HG03378 (cell line): Measurements from ENCODE around the gene IER3.

Experiments used
- ATAC-seq: cut with Tn5 transposase; IDR thresholded peaks from one replicate; pipeline ENCODE4 v1.9.1; 2021; ENCODE audit warnings: mild to moderate bottlenecking, moderate library complexity; ENCODE audit not compliant: unreplicated experiment

IER3 gene, protein sequence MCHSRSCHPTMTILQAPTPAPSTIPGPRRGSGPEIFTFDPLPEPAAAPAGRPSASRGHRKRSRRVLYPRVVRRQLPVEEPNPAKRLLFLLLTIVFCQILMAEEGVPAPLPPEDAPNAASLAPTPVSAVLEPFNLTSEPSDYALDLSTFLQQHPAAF

DNA sequence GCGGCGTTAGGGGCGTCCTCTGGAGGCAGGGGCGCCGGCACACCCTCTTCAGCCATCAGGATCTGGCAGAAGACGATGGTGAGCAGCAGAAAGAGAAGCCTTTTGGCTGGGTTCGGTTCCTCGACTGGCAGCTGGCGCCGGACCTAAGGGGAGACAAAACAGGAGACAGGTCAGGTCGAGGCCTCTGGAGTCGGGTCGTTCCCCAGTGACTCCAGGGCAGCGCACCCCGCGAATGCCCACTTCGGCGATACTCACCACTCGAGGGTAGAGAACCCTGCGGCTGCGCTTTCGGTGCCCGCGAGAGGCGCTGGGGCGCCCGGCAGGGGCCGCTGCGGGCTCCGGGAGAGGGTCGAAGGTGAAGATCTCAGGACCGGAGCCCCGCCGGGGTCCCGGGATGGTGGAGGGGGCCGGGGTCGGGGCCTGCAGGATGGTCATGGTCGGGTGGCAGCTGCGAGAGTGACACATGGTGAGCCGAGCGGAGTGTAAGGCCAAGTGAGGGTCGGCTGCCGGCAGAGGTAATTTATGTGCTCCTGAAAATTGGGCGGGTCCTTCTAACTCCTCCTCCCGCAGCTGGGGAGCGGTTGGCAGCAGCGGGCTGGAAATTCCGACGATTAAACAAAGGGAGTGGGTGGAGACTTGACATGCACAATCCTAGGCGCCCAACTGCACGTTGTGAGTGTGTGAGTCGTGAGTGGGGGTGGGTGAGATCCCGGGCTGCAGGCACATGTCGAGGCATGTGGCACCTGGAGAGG, at the start of gene IER3:
Gene IER3 (minus strand): TSS at position 494 of the 752 bp plus-strand sequence. CDS start 29 bp downstream, at position 465.
- ATAC-seq, result no peak

DNA sequence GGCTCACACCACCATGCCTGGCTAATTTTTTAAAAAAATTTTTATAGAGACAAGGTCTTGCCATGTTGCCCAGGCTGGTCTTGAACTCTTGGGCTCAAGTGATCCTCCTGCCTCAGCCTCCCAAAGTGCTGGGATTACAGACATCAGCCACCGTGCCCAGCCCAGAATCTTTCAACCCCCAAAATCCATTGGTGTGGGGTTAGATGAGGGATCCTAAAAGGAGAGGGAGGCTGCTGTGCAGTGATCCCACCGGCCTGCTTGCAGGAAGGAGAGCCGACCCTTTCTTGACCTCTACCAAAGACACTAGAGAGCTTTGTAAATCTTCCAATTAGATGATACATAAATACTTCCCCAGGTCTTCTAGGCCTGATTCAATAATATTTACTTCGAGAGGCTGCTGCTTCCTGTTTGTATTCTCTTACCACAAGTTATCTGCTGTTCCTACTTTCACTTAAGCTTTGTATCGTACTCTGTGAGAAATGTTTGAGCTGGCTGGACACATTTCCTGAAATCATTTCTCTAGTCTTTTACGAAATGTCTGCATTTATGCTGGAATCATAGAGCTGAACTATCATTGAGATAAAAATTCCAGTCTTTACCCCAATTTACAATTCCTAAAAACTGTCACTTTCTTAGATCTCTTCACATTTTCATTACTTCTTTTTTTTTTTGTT, 49.3 kb upstream of the IER3 start:
- ATAC-seq, result no peak

DNA sequence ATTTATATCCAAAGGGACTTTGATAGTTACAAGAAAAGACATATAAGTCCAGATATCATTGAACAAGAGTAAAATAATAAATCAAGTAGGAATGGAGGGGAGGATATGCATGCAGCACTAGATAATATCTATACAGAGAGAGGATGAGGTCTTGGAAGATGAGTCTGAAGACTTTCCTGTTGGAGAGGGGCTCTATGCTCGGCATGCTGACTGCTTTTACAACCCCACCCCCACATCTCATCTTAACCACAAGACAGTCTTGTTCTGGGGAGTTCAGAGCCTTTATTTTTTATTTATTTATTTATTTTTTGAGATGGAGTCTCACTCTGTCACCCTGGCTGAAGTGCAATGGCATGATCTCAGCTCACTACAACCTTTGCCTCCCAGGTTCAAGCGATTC, 48.4 kb upstream of the IER3 start:
- no peak for ATAC-seq

DNA sequence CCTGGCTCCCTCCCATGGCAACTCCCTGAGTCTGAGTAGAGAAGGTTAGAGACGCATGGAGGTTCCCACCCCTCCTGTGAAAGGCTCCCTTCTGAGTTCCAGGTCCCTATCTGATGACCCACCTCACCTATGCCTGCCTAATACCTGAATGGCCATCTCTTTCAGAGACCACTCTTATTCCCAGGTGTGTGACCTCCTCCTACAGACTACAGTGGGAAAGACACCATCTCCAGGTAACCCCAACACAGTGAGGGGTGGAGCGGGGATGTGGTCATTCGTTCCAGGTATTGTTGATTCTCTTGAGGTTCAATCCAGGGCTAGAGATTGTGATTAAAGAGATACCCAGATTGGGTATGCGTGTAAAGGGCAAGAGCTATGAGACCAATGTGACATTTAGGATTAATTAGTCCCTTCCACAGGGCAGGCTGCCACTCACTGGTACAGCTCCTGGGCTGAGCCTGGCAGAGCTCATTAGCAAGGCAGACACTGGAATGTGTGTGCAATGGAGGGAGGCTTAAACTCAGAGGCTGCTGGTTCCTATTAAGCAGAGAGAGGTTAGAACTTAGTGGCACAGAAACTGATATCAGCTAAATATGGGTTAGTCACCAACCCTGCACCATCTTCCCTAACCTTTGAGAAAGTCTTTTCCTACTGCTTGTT, 46.5 kb upstream of the IER3 start:
- no peak for ATAC-seq

DNA sequence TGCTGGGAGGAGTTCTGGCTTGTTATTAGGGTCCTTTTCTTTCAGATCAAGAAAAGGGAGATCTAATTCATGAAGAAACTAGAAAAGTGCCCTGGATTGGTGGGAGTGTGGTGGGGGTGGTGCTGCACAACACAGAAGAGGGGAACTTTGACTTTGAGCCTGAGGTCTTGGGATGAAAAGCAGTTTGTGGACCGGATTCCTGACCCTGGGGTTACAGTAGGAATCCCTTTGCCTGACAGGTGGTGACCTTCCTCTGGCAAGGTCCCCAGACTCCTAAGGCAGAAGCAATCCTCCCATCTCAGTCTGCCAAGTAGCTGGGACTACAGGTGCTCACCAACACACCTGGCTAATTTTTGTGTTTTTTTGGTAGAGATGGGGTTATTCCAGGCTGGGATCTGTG, 45.3 kb upstream of the IER3 start:
- ATAC-seq, result no peak

DNA sequence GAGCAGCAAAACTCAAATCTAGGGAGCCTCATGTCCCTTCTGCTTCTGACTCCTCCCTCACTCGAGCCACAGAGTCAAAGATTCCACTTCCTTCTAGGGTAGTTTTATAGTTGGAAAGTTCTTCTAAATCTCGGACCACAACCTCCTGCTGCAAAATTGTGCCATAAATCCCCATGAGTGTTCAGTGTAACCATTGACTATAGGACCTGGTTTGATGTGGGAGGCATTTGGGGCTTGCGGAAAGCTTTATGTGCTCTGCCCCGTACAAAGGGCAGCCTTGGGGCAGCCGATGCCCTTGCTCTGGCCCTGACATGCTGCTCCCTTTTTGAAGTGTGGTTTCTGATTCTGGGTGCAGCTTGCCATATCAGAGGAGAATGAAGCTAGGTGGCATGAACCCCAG, 43.6 kb upstream of the IER3 start:
- no peak for ATAC-seq

DNA sequence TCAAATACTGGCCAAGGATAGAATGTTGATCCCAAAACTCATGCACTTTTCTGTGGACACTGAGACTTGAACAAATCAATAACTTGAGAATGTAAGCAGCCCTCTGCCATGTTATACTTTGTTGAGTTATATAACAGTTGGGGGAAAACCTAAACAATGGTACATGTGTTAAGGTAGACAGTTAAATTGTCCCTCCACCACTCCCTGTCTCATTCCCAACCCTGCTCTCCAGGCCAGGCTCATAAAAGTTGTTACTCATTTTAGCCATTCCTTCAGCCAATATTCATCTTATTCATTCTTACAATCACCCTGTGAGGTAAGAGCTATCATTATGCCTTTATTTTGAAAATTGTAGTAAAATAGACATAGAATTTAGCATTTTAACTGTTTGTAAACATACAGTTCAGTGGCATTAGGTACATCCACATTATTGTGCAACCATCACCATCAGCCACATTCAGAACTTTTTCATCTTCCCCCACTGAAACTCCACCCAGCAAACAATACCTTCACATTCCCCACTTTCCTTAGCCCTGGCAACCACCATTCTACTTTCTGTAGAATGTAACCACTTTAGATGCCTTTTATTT, 38.2 kb upstream of the IER3 start:
- ATAC-seq, result no peak

DNA sequence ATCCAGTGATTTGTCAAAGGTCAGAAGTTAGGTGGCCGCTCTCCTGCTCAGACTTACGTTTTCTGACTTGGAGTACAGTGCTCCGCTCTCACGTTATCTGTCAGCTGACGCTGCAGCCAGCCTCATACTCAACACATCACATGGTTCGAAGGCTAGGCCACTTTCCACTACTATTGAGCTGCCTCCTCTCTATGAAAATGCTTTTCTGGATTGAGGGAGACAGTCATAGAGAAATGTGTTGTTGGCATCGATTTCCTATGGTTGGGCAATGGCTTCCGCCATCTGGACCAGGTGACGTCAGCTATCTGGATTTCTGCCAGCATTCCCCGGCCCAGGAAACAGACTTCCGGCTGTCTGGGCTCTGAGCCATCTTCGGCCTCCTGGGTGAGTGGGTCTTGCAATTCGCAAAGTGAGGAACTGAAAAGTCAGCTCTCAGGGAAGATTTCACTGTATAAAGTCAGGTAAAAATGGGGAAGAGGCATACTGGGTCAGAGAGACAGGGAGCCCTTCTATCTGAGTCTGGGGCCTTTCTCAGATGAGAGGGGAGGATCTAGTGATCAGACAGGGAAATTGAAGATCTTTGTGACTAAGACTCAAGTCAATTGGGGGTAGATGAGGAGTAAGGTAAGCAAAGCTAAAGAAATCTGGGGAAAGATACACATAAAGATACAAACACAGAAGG, 37.5 kb upstream of the IER3 start:
- ATAC-seq, result no peak

DNA sequence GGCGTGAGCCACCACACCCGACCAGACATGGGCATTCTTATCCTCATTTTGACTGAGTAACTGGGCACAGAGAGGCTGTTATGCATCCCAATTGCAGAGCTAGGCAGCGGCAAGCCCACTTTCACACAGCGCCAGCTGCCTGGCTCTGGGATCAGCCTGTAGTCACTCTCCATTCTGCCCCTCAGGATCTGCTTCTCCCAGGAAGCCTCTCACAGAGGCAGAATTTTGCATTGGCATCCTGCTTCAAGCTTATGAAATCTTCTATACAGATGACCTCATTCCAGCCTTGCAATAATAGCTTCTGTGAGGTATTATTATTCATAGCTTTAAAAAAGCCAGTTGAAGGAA, 37.0 kb upstream of the IER3 start:
- ATAC-seq, result no peak

DNA sequence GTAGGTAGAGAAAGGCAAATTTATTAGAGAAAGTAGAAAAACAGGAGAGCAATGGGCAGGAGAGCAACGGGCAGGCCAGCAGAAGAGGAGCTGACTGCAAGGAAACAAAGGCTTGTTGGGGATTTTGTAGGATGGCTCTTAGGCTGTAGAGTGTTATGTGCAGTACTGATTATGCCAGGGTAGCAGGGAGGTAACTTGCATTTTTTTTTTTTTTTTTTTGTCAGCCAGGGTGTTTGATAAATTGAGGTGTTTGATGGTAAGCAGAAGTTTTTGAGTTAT, 36.2 kb upstream of the IER3 start:
- ATAC-seq, result no peak

DNA sequence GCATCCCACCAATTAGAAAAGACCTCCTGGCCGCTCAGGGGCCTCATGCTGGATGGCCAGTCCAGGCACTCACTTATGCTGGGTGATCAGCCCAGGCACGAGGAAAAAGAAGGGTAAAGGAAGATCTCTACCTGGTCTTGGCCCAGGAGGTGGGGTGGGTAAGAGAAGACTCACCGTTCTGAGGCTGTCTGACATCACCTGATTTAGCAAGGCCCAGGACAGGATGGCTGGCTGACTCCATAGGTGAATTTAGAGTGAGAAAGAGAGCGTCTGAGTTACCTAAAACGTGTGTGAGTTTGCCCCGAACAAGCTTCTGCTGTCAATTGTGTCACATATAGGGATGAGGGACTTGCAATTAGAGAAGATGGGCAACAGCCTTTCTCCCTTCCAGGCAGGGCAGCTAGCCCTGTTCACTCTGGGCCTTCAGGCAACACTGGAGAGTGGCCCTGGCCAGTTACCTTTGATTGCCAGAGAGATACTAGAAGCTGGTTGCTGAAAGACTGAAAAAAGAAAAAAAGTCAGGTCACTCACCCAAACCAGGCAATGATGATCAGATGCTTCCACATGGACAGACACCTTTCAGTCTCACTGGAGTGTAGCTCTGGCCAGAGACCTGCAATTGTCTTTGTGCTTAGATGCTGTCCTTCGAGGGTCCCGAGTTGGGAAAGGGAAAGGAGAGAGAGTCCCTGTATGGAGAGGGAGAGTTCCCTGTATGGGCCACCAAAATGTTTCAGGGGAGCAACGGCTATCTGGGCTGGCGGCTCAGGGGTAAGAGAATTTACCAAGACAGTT, 35.7 kb upstream of the IER3 start:
- ATAC-seq, result no peak

DNA sequence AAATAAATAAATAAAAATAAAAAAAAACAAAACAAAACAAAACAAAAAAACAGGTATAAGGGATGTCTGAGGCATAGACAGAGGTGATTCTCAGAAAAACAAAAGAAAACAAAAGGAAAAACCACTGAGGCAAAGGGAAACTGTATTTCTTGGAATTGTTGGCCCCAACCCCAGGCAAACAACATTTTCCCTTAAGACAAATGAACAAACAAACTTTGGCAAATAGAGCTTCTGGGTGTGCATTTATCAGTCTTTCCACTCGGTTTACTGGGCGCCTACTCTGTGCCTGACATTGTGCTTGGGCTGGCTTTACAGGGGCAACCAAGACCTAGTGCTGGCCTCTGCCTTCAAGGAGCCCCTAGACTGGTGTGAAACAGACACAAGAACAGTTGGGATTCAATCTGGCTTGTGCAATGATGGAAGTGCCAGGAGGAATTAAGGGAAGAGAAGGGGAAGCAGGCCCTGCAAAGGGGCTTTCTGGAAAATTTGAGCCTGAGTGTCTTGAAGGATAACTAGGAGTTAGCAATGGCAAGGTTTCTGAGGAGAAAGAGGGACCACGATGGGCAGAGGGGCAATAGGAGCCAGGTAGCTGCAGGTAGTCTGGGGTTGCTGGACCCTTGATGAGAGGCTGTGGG, 33.8 kb upstream of the IER3 start:
- ATAC-seq, result no peak

DNA sequence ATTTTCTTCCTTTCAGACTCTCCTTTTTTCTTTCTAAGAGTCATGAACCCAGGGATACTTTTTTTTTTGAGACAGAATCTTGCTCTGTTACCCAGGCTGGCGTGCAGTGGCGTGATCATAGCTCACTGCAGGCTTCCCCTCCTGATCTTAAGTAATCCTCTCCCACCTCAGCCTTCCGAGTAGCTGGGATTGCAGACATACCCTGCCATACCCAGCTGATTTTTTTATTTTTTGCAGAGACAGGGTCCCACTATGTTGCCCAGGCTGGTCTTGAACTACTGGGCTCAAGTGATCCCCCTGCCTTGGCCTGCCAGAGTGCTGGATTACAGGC, 32.8 kb upstream of the IER3 start:
- ATAC-seq, result no peak

DNA sequence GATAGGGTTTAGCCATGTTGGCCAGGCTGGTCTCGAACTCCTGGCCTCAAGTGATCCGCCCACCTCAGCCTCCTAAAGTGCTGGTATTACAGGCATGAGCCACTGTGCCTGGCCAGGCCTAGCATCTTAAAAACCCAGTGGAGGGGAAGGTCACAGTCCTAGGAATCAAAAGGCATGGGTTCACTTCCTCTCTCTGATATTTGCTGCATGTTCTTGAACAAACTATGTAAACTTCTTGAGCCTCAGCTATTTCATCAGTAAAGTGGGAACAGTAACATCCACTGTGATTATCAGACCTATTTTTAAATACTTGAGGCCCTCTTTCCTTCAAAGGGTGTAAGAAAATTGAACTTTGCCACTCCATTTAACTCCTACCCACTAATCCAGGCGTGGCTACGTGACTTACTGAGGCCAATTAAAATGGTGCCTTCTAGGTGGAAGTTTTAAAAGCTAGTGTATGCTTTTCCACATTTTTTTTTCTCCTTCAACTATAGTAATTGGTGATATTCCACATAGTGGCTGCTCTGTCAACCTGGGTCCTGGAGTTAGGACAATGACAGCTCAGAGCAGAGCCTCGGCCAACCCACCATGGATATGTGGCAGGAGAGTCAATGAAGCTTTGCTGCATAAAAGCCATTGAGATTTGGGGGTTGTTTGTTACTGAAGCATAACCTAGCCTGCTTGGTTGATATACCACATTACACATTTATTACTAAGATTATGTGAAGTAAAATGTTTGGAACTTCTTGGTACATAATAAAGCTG, 32.2 kb upstream of the IER3 start:
- ATAC-seq, result no peak

DNA sequence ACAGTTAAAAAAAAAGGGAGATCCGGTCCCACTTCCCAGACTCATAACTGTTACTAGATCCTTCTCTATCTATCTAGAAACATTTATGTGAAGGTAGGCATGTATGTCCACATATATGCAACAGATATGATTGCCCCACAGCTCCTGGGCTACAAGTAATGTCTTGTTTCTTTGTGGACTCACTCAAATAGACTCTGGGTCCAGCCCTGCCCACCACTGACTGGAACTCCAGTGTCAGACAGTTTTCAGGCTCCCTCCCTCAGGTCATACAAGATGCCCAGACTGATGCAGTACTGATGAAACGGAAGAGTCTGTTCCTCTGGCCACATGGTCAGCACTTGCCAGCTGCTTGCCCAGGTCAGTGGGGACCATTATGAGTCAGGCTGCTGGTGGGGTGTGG, 30.8 kb upstream of the IER3 start:
- no peak for ATAC-seq

DNA sequence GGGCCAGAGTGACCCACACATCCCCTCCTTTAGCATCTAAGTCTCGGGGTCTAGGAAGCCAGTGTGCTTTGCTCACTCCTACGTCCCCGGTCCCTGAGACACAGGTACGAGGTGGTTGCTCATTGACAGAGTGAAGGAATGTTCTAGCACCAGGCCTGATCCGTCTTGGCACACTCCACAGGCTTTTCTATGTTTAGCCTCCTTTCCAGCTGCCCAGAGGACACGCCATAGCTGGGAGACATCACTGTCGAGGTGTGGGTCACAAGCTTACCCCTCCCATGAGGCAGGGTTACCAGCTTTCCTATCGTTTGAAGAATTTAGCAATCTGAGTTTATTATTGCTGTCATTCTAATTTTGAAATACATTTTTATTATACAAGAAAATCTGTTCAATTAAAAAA, 30.4 kb upstream of the IER3 start:
- ATAC-seq, result no peak

DNA sequence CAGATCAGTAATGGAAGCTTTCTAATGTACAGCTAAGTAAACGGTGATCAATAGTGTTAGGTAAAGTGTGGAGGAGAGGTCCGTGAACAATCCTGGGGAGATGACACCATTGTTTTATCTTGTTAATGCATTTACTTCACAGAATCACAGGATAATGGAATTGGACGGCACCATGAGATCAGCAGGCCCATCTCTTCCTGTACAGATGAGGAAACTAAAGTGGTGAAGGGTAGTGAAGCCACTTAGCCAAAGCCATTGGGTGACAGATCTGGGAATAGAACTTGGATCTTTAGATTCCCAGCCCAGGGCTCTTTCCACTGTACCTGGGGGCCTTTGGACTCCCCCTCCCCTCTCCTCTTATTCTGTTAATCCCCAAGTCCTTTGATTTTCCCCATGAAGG, 26.2 kb upstream of the IER3 start:
- ATAC-seq, result no peak

DNA sequence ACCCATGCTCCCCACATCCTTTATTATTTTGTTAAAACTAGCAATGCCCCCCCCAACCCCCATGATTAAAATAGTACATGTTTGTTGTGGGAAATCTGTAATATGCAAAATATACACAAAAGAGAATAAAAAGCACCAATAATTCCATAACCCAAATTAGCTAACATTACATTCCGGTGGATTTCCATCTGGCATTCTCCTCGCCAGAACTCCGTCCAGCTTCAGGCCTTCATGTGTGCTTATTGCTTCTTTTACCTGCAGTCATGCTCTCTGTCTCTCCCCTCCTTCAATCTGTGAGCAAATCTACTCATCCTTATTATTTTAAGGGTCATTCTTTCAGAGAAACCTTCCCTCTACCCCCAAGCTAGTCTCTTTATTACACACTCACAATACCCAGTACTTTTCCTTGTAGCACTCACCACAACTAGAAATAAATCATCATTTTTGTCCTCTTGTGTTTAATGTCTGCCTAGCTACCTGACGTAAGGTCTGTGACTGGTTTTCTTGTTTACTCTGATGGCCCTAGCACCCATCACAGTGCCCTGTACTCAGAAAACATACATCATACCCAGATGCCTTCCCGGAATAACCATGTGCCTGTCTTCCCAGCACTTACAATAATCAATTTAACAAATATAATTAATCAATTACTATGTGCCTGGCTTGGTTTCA, 25.6 kb upstream of the IER3 start:
- no peak for ATAC-seq
